ENCODE data around the gene BRF1. TPM values are rescaled to one million over a fixed set of nuclear protein-coding genes. Genes with fewer than 3 reads are reported as not detected.
A peak's percentile ranks its signal among the peaks of the same experiment; 100 is the strongest.

Gene BRF1
- polyA plus RNA-seq, 1 of the 3 experiments (the other 2 are of a cell fraction) = 15.7 TPM

DNA sequence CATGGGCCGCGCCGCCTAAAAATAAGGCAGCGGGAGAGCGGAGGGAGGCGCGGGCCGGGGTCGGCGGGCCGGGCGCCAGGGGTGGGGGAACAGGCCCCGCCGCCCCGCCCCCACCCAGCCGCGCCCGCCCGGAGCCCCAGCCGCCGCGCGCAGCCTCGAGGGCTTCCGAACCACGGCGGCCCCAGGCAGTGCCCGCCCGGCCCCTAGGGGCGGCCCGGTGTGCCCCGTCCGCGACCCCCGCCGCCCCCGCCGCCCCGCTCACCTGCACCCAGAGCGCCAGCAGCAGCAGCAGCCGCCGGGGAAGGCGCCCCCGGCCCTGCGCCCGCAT is 132.7 kb downstream of the BRF1 start (continued):
- TF ChIP-seq, protein P1, sequence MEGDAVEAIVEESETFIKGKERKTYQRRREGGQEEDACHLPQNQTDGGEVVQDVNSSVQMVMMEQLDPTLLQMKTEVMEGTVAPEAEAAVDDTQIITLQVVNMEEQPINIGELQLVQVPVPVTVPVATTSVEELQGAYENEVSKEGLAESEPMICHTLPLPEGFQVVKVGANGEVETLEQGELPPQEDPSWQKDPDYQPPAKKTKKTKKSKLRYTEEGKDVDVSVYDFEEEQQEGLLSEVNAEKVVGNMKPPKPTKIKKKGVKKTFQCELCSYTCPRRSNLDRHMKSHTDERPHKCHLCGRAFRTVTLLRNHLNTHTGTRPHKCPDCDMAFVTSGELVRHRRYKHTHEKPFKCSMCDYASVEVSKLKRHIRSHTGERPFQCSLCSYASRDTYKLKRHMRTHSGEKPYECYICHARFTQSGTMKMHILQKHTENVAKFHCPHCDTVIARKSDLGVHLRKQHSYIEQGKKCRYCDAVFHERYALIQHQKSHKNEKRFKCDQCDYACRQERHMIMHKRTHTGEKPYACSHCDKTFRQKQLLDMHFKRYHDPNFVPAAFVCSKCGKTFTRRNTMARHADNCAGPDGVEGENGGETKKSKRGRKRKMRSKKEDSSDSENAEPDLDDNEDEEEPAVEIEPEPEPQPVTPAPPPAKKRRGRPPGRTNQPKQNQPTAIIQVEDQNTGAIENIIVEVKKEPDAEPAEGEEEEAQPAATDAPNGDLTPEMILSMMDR (IDR thresholded peaks at IDR 0.05) = no peak
- TF ChIP-seq SMC3 (IDR thresholded peaks at IDR 0.05; ENCODE audit: low read depth, low read length) (no peak), POLR2AphosphoS5 (IDR thresholded peaks at IDR 0.05; ENCODE audit: low read depth, low read length) (no peak), FOXJ3 (CRISPR knock-in tag; IDR thresholded peaks at IDR 0.05) (no peak), TCF12 (IDR thresholded peaks at IDR 0.05) (no peak)
- TF ChIP-seq, protein P2, sequence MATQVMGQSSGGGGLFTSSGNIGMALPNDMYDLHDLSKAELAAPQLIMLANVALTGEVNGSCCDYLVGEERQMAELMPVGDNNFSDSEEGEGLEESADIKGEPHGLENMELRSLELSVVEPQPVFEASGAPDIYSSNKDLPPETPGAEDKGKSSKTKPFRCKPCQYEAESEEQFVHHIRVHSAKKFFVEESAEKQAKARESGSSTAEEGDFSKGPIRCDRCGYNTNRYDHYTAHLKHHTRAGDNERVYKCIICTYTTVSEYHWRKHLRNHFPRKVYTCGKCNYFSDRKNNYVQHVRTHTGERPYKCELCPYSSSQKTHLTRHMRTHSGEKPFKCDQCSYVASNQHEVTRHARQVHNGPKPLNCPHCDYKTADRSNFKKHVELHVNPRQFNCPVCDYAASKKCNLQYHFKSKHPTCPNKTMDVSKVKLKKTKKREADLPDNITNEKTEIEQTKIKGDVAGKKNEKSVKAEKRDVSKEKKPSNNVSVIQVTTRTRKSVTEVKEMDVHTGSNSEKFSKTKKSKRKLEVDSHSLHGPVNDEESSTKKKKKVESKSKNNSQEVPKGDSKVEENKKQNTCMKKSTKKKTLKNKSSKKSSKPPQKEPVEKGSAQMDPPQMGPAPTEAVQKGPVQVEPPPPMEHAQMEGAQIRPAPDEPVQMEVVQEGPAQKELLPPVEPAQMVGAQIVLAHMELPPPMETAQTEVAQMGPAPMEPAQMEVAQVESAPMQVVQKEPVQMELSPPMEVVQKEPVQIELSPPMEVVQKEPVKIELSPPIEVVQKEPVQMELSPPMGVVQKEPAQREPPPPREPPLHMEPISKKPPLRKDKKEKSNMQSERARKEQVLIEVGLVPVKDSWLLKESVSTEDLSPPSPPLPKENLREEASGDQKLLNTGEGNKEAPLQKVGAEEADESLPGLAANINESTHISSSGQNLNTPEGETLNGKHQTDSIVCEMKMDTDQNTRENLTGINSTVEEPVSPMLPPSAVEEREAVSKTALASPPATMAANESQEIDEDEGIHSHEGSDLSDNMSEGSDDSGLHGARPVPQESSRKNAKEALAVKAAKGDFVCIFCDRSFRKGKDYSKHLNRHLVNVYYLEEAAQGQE (IDR thresholded peaks at IDR 0.05; ENCODE audit: low read depth, low read length) = no peak
- TF ChIP-seq, protein P3, sequence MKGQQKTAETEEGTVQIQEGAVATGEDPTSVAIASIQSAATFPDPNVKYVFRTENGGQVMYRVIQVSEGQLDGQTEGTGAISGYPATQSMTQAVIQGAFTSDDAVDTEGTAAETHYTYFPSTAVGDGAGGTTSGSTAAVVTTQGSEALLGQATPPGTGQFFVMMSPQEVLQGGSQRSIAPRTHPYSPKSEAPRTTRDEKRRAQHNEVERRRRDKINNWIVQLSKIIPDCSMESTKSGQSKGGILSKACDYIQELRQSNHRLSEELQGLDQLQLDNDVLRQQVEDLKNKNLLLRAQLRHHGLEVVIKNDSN (IDR thresholded peaks at IDR 0.05; ENCODE audit: borderline replicate concordance, low read depth) = no peak

DNA sequence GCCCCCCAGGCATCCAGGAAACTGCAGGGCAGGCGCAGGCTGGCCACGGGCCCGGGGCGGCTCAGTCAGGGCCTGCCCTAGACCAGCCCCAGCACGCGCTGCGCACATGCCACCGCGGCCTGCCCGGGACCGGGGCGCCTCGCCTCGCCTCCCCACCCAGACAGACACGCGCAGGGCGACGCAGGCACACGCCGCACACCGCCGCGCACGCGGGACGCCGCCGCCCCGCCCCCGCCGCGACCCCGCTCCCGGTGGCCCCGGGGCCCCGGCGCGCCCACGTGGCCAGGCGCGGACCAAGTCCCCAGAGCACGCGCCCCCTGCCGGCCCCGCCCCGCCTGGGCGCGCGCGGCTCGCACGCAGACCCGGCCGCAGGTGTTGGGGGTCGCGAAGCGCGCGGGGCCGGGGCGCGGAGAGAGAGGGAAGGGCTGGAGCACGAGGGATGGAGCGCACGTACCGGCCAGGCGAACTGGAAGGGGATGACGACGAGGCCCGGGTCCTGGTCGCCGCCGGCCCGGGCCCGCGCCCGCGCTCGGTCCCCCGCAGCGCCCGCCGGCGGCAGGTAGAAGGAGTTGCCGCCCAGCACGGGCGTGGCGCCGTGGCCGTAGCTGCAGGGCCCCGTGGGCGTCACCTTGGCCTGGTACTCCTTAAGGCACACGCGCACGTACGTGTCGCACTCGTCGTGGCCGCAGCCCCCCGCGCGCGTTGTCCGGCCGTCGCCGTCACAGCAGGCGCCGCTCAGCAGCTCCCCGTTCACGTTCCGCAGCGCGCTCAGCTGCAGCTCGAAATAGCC is 133.3 kb downstream of the BRF1 start:
- Histone ChIP-seq H3K4me3 (ENCODE audit: low read depth in 2 of 2, low read length in 1 of 2) (peak overlapping the region in 1 of 2 experiments; percentile 41; a peak in 2 of 4 replicates), H3K36me3 (replicated peaks in 1 of 2; ENCODE audit: control insufficient read depth in 1 of 2, insufficient read depth in 2 of 2, low read length in 1 of 2) (no peaks in the 10 kb centered on the region), H3K4me1 (ENCODE audit: control insufficient read depth in 1 of 2, insufficient read depth in 2 of 2, low read depth in 1 of 2, low read length in 1 of 2) (peaks cover 4 to 11% of the 10 kb centered on the region in 2 experiments; a peak in 2 of 4 replicates), H3K27ac (ENCODE audit: low read depth in 2 of 2, low read length in 1 of 2) (no peak overlapping the region), H4K20me1 (ENCODE audit: insufficient read depth) (0 out of 2 replicates have a peak, but pooled peaks cover 3% of the 10 kb centered on the region), H3K9ac (no peak overlapping the region), H3K9me3 (no peaks in the 10 kb centered on the region), H3K9me2 (no peaks in the 10 kb centered on the region), H3K27me3 (ENCODE audit: insufficient read depth) (peaks cover 9% of the 10 kb centered on the region; the same call in 1 of the 2 replicates), H3K4me2 (peak overlapping the region; percentile 68; the same call in 1 of the 2 replicates), H3K79me2 (ENCODE audit: insufficient read depth) (no peaks in the 10 kb centered on the region), H2AFZ (ENCODE audit: low read depth) (no peak overlapping the region), H3F3A (replicated peaks; ENCODE audit: insufficient read depth) (no peaks in the 10 kb centered on the region)
- no CpG with 5 or more reads among the region's 116 CpGs for WGBS (ENCODE audit: low lambda C conversion rate)
- TF ChIP-seq, protein P1 (IDR thresholded peaks at IDR 0.05) = peak; percentile 23; the same call in 1 of the 2 replicates
- TF ChIP-seq TCF12 (IDR thresholded peaks at IDR 0.05) (no peak), ELF1 (IDR thresholded peaks at IDR 0.05) (no peak), MXI1 (IDR thresholded peaks at IDR 0.05; ENCODE audit: low read depth, low read length) (peak; percentile 31; the same call in 1 of the 2 replicates), EZH2phosphoT487 (IDR thresholded peaks at IDR 0.05; ENCODE audit: borderline replicate concordance, low read depth) (no peak)
- POLR2A ChIA-PET = interaction anchor here (0.6 kb wide), 1 partner anchor 255 kb away, joined by 4 read pairs; no protein-coding TSS in a partner anchor
- peak; percentile 83 for DNase-seq
- CTCF ChIA-PET = interaction anchor here (1.0 to 2.5 kb wide), 11 partner anchors 8 to 322 kb away, joined by 3 to 12 read pairs (median 5); no protein-coding TSS in a partner anchor

Data from SK-N-SH (cell line).